ENCODE measurements around the gene ARHGAP10.

ARHGAP10 gene

DNA sequence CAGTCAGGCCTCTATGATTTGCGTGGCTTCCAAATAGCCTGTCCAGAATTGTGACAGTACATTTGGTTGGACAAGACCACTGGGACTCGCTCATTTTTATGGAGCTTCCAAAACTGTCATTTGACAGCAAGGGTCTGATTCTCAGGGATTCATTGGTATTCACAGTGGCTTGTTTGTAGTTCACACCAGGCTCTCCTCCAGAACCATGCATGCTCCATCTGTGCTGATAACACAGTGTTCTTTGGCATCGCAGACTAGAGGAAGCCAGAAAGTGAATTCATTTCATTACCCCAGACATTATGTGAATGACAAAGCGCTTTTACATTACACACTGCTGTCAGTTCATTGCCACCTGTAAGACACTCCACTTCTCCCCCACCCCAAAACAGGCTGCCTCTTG, 208.3 kb downstream of the ARHGAP10 start:
- FAIRE-seq (no peak), DNase-seq (ENCODE audit: insufficient read length, low spot score) (no peak)

GRCh38 chr4:147941373-147941772, 209.5 kb downstream of the ARHGAP10 start:
- DNase-seq (ENCODE audit: insufficient read length, low spot score) (no peak), FAIRE-seq (no peak)

DNA sequence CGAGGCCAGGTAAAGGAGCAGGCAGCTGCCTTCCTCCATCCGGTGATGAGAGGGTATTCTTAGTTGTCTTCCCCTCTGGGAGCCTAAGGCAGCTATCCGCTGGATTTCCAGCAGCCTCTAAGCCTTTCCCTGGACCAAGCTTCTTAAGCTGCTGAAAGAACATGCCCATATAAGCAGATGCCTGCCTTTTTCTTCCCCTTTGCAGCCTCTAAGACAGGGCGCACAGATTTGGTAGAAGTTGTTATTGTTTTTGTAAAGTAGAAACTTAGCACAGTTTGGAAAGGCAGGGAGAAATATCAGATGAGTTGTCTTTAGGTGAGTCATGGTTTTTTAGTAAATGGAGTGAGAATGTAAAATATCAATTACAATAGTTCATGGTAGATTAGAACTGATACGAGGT, 210.8 kb downstream of the ARHGAP10 start:
- FAIRE-seq = no peak

DNA sequence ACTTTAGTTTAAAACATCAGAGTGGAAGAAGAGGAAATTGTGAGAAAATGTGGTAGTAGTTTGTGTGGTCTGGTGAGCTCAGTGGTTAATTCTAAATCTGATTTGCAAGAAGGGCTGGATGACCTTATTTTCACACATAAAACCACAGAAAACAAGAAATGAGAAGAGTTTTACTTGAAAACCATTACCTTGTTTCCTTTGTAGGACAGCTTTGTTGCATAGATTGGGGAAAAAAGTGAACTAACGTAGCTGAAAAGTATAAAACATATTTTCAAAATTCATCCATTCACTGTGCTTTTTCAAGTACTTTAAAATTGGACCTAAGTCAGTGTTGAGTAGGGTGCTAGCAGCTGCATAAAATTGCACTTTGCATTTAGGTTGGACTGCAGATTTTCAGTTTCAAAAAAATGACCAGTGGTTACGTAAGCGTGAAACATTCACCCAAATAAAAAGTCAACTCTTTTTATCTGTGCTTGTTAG, 211.3 kb downstream of the ARHGAP10 start:
- FAIRE-seq (peak; percentile 95), DNase-seq (ENCODE audit: insufficient read length, low spot score) (peak; percentile 29)

More for the DNA sequence above, 210.8 kb downstream of the ARHGAP10 start:
- DNase-seq (ENCODE audit: insufficient read length, low spot score) = no peak

- FAIRE-seq (peak; percentile 88), DNase-seq (ENCODE audit: insufficient read length, low spot score) (no peak)
Observed at GRCh38 chr4:147944249-147944648, 212.4 kb downstream of the ARHGAP10 start.

DNA sequence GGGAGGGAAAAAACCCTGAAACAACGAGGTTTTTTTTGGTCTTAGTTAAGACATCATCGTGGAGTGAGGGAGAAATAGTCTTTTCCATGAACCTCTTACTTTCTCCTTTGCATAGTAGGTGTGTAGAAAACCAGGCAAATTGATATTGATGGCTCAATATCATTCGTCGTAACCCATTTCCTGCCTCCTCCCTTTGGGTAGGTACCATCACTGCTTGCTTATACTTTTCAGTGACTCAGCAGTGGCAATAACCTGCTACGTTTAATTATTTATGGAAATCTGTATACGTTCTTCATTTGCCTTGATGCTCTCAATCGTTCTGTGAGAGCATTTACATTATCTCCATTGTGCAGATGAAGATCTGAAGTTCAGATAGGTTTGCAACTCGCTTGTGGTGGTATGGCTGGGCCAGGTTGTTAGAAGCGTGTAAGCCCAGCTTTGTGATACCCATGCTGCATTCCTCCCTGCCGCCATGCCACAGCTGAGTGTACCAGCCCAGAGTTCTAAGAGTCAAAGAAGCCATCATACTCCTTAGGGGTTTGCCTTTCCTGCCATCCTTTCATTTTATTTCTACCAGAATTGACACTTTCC, 212.9 kb downstream of the ARHGAP10 start:
- DNase-seq (ENCODE audit: insufficient read length, low spot score) (no peak), FAIRE-seq (peak; percentile 26)

DNA sequence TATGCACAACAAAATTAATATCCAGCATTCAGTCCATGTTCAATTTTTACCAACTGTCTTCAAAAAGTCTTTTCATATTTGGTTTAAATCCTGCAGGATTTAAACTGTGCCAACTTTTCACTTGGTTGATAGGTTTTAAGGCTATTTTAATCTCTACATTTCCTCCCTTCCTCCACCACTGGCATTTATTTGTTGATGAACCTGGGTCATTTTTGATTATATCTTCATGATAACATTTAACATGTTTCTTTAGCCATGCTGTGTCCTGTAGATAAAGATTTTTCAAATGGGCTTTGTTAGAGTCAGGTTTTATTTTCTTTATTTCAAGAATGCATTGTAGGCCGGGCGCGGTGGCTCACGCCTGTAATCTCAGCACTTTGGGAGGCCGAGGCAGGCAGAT, 216.4 kb downstream of the ARHGAP10 start:
- FAIRE-seq = no peak

GRCh38 chr4:147950261-147950660, 218.4 kb downstream of the ARHGAP10 start:
- no peak for DNase-seq (ENCODE audit: insufficient read length, low spot score)
- no peak for FAIRE-seq

More for the DNA sequence above, 216.4 kb downstream of the ARHGAP10 start:
- no peak for DNase-seq (ENCODE audit: insufficient read length, low spot score)

DNA sequence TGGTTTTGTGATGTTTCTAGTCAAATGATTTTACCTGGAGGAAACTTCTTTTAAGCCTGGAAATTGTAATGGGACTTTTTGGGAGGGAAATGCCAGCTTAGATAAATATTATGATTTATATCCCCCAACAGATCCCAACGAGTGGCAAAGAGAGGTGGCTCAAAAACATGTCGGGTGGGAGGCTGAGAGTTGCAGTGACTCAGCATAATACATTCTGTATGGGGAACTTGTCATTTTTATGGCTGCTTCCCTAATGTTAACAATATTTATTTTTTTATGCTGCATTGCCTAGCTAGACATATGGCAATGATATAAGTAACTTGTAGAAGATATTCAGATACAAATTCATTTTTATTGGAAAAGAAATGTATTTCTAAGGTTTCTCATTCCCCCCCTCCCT, 219.0 kb downstream of the ARHGAP10 start:
- FAIRE-seq (no peak), DNase-seq (ENCODE audit: insufficient read length, low spot score) (no peak)

- DNase-seq (ENCODE audit: insufficient read length, low spot score) (no peak), FAIRE-seq (no peak)
Observed at GRCh38 chr4:147954850-147955249, 223.0 kb downstream of the ARHGAP10 start.

DNA sequence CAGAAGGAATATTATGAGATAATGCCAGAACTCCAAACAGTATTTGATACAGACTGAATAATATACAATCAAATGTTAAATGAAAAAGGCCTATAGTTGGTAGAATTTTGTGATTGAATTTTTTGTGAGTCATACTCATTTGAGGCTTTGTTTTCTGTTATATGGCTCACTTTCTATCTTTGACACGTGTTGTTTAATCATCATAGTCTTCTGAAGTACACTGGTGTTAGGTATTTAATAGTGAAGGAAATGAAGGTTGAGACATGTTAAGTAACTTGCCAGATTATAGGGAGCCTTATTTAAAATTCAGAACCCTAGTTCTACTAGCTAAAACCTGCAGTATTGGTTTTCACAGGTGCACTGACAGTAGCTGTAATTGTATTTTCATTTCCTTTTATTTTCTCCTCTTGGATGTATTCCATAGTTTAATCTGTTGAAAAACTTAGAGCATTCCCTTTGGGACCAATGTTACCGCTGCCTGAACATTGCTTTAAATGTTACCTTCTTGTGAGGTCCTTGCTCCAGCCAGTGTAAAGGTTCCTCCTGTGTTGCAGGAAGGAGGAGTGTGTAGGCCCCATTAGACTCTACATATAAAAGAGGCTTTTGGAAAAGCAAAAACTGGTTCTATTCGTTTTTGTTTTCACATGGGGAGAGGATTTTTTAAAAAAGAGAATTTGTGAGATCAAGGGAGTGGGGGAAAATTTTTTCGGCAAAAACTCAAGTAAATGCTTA, 224.1 kb downstream of the ARHGAP10 start:
- FAIRE-seq (peak; percentile 39), DNase-seq (ENCODE audit: insufficient read length, low spot score) (no peak)

GRCh38 chr4:147957446-147957845, 225.6 kb downstream of the ARHGAP10 start:
- DNase-seq (ENCODE audit: insufficient read length, low spot score) (no peak), FAIRE-seq (no peak)

DNA sequence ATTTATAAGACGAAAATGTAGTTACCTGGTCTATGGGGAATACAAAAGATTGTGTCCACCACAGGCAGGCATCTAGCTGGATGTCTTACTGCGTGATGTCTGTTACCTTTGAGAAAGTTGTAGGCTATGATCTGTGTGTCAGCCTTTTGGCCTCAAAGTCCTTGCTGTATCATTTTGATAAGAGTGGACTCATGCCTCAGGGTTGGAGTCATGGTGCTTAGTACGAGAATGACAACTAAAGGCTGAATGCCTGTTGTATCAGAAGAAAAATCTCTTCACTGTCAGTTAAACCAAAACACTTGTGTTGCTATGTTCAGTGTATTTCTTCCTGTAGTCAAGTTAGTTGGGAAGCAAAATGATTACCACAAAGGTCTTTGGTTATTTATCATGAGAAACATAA, 226.2 kb downstream of the ARHGAP10 start:
- DNase-seq (ENCODE audit: insufficient read length, low spot score) (no peak), FAIRE-seq (no peak)

DNA sequence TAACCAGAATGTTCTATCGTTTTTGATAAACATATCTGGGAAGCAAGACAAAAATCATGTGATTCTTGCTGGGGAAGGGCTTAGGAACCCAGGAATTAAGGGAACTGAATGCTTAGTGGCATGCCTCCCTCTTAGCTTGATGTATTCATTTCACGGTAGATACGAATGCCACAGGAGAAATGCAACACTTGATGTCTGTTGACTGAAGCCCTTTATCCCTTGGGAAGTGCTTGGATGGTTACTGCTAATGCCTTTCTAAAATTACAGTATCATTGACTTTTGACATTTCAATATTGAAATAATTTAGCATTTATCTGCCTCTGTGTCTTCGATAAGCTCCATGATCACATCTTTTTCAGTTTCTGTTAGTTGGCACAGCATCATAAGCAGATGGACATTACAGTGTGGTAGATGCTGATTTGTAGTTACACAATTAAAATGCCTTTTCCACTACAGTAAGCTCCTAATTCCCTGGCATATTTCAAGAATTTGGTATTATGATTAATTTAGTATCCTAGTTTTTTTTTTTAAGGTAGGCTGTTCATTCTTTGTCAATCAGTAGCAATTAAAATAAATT, 226.7 kb downstream of the ARHGAP10 start:
- no peak for DNase-seq (ENCODE audit: insufficient read length, low spot score)
- no peak for FAIRE-seq

GRCh38 chr4:147960971-147961370, 229.1 kb downstream of the ARHGAP10 start:
- peak; percentile 70 for FAIRE-seq
- no peak for DNase-seq (ENCODE audit: insufficient read length, low spot score)

GRCh38 chr4:147963839-147964238, 232.0 kb downstream of the ARHGAP10 start:
- no peak for FAIRE-seq
- no peak for DNase-seq (ENCODE audit: insufficient read length, low spot score)

DNA sequence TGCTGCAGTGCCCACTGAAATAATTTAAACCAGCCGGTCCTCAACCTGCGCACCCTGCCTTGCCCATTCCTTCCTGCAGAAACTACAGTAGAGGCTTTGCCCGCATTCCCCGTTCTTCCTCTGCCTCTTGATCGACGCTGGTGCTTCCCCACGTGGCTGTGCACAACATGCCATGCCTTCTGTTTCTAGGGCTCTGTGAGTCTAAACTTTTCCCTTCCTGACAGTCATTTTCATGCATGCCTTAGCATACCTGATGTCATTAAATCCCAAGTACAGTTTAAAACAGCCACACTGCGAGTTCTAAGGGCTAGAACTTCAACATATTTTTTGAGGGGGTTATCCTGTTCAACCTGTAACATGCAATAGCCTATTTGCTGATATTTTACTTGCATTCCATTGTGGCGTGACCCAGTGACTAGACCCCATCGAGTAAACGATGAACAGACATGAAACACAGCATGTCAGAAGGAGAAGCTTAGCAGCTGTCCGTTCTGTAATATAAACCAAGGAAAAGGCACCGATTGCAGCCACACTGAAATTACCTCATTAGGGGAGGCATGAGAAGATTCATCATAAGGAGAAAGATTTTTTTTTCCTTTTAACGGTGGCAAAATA, 232.5 kb downstream of the ARHGAP10 start:
- DNase-seq (ENCODE audit: insufficient read length, low spot score) (no peak), FAIRE-seq (no peak)

GRCh38 chr4:147965056-147965455, 233.2 kb downstream of the ARHGAP10 start:
- FAIRE-seq = no peak
- DNase-seq (ENCODE audit: insufficient read length, low spot score) = no peak

- DNase-seq (ENCODE audit: insufficient read length, low spot score) = no peak
- FAIRE-seq = no peak
Observed at GRCh38 chr4:147965873-147966272, 234.0 kb downstream of the ARHGAP10 start.

- no peak for FAIRE-seq
- no peak for DNase-seq (ENCODE audit: insufficient read length, low spot score)
Observed at GRCh38 chr4:147968641-147969040, 236.8 kb downstream of the ARHGAP10 start.

DNA sequence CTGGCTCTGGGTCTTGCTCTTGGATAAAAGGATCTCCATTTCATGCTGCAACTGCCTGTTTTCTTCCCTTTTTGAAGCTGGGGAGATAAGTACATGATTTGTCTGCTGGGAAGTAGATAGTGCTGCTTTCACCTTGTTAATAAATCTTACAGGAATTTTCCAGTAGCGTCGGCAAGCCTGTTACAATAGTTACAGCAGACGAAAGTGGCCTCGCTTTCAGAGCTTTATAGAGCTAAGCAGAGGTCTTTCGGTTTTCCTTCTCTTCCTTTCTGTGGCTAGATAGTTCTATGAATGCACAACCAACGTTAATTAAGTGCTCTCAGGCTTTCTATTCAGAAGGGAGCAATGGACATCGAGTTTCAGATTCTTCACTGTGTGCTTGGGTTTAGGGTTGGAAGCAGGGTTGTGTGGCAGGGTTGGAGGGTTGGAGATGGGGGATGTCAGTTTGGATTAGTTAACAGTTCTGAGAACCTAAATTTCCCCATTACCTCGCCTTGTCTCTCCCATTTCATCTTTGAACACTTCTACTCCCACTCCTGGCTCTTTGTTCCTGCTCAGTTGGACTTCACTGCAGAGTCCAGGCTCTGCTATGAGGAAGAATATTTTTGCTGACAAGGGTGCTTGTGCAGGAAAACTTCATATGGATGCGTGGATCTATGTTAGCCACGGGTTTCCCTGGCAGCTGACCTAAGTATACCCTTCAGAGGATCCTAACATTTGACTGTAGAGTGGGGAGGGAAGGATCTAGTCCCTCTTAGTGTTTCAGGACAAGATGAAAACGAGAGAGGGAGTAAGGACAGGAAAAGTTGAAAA, 237.9 kb downstream of the ARHGAP10 start:
- FAIRE-seq (peak; percentile 83), DNase-seq (ENCODE audit: insufficient read length, low spot score) (no peak)

Measured in GM19239 (cell line).